Activated CD8-positive, alpha-beta memory T cell treated with anti-CD3 and anti-CD28 coated beads, Interleukin-2, amount 10 ng/mL, durations not matched to agents 7 days and 5 days (primary cell): ENCODE results near the gene STPG4. TPM values are rescaled to one million over a fixed set of nuclear protein-coding genes. Genes with fewer than 3 reads are reported as not detected.

Experiments
- ATAC-seq: fragments of 150-1000 bp; cut with Tn5 transposase; one replicate; pipeline ENCODE4 v1.10.0; 2021; ENCODE audit warnings: moderate library complexity
- CTCF ChIA-PET: fragments of 350-600 bp; sonication (Branson Sonifier 250); formaldehyde crosslinking; loops from one replicate; lab custom pipeline; 2021; ENCODE audit warnings: antibody characterized with exemption; lab: Charles Lee
- DNase-seq: peaks from one replicate; pipeline ENCODE4 v3.0.0-alpha.2; 2020
- H3K27ac Mint-ChIP-seq: one replicate; pipeline ENCODE4 v1.8.0; 2021; ENCODE audit warnings: mild to moderate bottlenecking, mixed read lengths
- H3K27me3 Mint-ChIP-seq: one replicate; pipeline ENCODE4 v1.8.0; 2021; ENCODE audit warnings: mixed read lengths
- H3K36me3 Mint-ChIP-seq: one replicate; pipeline ENCODE4 v1.8.0; 2021; ENCODE audit warnings: mild to moderate bottlenecking, mixed read lengths
- H3K4me1 Mint-ChIP-seq: one replicate; pipeline ENCODE4 v1.8.0; 2021; ENCODE audit warnings: mixed read lengths
- H3K4me3 Mint-ChIP-seq: one replicate; pipeline ENCODE4 v1.8.0; 2021; ENCODE audit warnings: mild to moderate bottlenecking, moderate library complexity, mixed read lengths
- H3K9me3 Mint-ChIP-seq: one replicate; pipeline ENCODE4 v1.8.0; 2022; ENCODE audit warnings: low read depth, mixed read lengths
- total RNA-seq, 2 experiments: library from RNA; stranded (reverse); gene quantifications; one replicate each; pipeline ENCODE4 v1.2.3, GENCODE V29; 2021

Gene STPG4
- total RNA-seq, 2 experiments from 2014 or later, result 0.20 to 0.40 TPM

- Mint-ChIP-seq H3K4me3 (no peak overlapping the region), H3K27me3 (no peaks in the 10 kb centered on the region)
- ATAC-seq, result no peak
Observed at GRCh38 chr2:47041891-47042684, 113.0 kb downstream of the STPG4 start.

GRCh38 chr2:47041063-47041462, 114.0 kb downstream of the STPG4 start:
- CTCF ChIA-PET, result no interaction called here
- DNase-seq, result no peak
- Mint-ChIP-seq H3K9me3 (no peaks in the 10 kb centered on the region), H3K4me1 (peaks cover 13% of the 10 kb centered on the region), H3K36me3 (peaks cover 10% of the 10 kb centered on the region), H3K4me3 (no peak overlapping the region), H3K27me3 (no peaks in the 10 kb centered on the region), H3K27ac (no peak overlapping the region)
- no peak for ATAC-seq

More at GRCh38 chr2:47041891-47042684, 113.0 kb downstream of the STPG4 start:
- H3K4me1 Mint-ChIP-seq, result peaks cover 13% of the 10 kb centered on the region
- peaks cover 10% of the 10 kb centered on the region for H3K36me3 Mint-ChIP-seq
- H3K27ac Mint-ChIP-seq, result no peak overlapping the region
- H3K9me3 Mint-ChIP-seq, result no peaks in the 10 kb centered on the region
- CTCF ChIA-PET, result interaction anchor here (0.7 kb wide), 1 partner anchor 57 kb away, joined by 3 read pairs; no protein-coding TSS in a partner anchor
- no peak for DNase-seq

GRCh38 chr2:47040651-47041050, 114.5 kb downstream of the STPG4 start:
- CTCF ChIA-PET, result no interaction called here
- H3K9me3 Mint-ChIP-seq, result no peaks in the 10 kb centered on the region
- peaks cover 13% of the 10 kb centered on the region for H3K4me1 Mint-ChIP-seq
- H3K36me3 Mint-ChIP-seq, result peaks cover 8% of the 10 kb centered on the region
- H3K27ac Mint-ChIP-seq, result no peak overlapping the region
- DNase-seq, result no peak
- H3K4me3 Mint-ChIP-seq, result no peak overlapping the region
- H3K27me3 Mint-ChIP-seq, result no peaks in the 10 kb centered on the region
- ATAC-seq, result no peak

- CTCF ChIA-PET, result no interaction called here
- ATAC-seq (no peak), DNase-seq (no peak)
- Mint-ChIP-seq H3K27ac (no peak overlapping the region), H3K4me1 (peaks cover 13% of the 10 kb centered on the region), H3K36me3 (peaks cover 5% of the 10 kb centered on the region), H3K9me3 (no peaks in the 10 kb centered on the region), H3K27me3 (no peaks in the 10 kb centered on the region), H3K4me3 (no peak overlapping the region)
Observed at GRCh38 chr2:47039913-47040562, 115.1 kb downstream of the STPG4 start.

GRCh38 chr2:47039489-47039870, 115.6 kb downstream of the STPG4 start:
- Mint-ChIP-seq H3K4me1 (peaks cover 13% of the 10 kb centered on the region), H3K27me3 (no peaks in the 10 kb centered on the region), H3K36me3 (peaks cover 5% of the 10 kb centered on the region), H3K4me3 (peak overlapping the region; percentile 0), H3K9me3 (no peaks in the 10 kb centered on the region), H3K27ac (peak overlapping the region; percentile 73)
- DNase-seq, result no peak
- CTCF ChIA-PET, result interaction anchor here (0.6 to 1.0 kb wide), 3 partner anchors 35 to 296 kb away, joined by 3 read pairs; no protein-coding TSS in a partner anchor
- ATAC-seq, result no peak

- Mint-ChIP-seq H3K4me3 (peak overlapping the region; percentile 0), H3K9me3 (no peaks in the 10 kb centered on the region), H3K27ac (peak overlapping the region; percentile 73), H3K4me1 (peaks cover 13% of the 10 kb centered on the region), H3K27me3 (no peaks in the 10 kb centered on the region), H3K36me3 (peaks cover 3% of the 10 kb centered on the region)
- peak; percentile 81 for ATAC-seq
- CTCF ChIA-PET, result interaction anchor here (0.6 to 1.0 kb wide), 4 partner anchors 35 to 296 kb away, joined by 3 read pairs; no protein-coding TSS in a partner anchor
- DNase-seq, result peak; percentile 59
Observed at GRCh38 chr2:47038656-47039488, 116.2 kb downstream of the STPG4 start.

GRCh38 chr2:47037678-47038077, 117.4 kb downstream of the STPG4 start:
- CTCF ChIA-PET, result interaction anchor here (1.5 kb wide), 1 partner anchor 34 kb away, joined by 3 read pairs; no protein-coding TSS in a partner anchor
- H3K27me3 Mint-ChIP-seq, result no peaks in the 10 kb centered on the region
- no peak for ATAC-seq
- H3K27ac Mint-ChIP-seq, result no peak overlapping the region
- peaks cover 3% of the 10 kb centered on the region for H3K36me3 Mint-ChIP-seq
- no peaks in the 10 kb centered on the region for H3K9me3 Mint-ChIP-seq
- peaks cover 13% of the 10 kb centered on the region for H3K4me1 Mint-ChIP-seq
- no peak overlapping the region for H3K4me3 Mint-ChIP-seq
- no peak for DNase-seq

Other genes with a start within 250 kb of the STPG4 start
- gene MCFD2, start 239.5 kb downstream of the STPG4 start, total RNA-seq, result 10 to 100 TPM; 30.5 to 35.8 TPM
- gene TTC7A, start 214.1 kb downstream of the STPG4 start, total RNA-seq, result 10 to 100 TPM; 67.5 to 79.0 TPM
- gene CALM2, start 21.2 kb upstream of the STPG4 start, total RNA-seq, result 100 to 1,000 TPM; 389 to 451 TPM
- under 1 TPM in 1 of 2 experiments, not detected in 1; 0.14 TPM for gene EPCAM, start 214.0 kb upstream of the STPG4 start, total RNA-seq
- gene MSH2, start 247.8 kb upstream of the STPG4 start, total RNA-seq, result 10 to 100 TPM; 45.7 to 57.4 TPM